Epithelial cell of proximal tubule (primary cell): ENCODE measurements around the gene SLC17A7. TPM values are rescaled to one million over a fixed set of nuclear protein-coding genes. Genes with fewer than 3 reads are reported as not detected.

Experiments used
- DNase-seq: peaks from one replicate; pipeline ENCODE4 v3.0.0-alpha.2; 2011; ENCODE audit warnings: low read depth
- H3K4me3 ChIP-seq: 2 replicates; pipeline ENCODE4 v1.5.1; 2011; ENCODE audit warnings: low read depth, mild to moderate bottlenecking, low read length
- total RNA-seq: library from RNA; depleted of rRNA; stranded (reverse); fragments of >200 nt; gene quantifications from 2 replicates; pipeline ENCODE4 v1.2.3, GENCODE V29; 2015
- TF ChIP-seq, protein P1 (sequence below): conservative IDR thresholded peaks from 2 replicates; pipeline ENCODE4 v1.5.1; 2012; ENCODE audit warnings: low read depth, mild to moderate bottlenecking, low read length

SLC17A7 gene
- total RNA-seq, 1 donor from 2014 or later: not detected

DNA sequence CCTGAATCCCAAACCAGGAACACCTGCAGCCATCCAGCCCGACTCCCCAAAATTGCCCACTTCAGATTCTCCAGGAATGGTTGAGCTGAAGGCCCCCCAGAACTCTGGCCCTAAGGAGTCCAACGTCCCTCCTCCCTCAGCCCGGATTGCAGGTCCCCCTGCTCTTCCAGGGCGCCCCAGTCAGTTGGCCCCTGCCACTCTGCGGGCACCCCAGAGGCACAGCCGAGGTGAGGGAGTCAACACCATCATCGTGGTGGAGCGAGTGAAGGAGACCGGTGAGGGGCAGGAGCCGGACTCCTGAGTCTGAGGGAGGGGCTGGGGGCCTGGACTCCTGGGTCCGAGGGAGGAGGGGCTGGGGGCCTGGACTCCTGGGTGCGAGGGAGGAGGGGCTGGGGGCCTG lies 14.0 kb downstream of the SLC17A7 start:
- no peak for DNase-seq
- H3K4me3 ChIP-seq: no peak overlapping the region
- TF ChIP-seq, protein P1, sequence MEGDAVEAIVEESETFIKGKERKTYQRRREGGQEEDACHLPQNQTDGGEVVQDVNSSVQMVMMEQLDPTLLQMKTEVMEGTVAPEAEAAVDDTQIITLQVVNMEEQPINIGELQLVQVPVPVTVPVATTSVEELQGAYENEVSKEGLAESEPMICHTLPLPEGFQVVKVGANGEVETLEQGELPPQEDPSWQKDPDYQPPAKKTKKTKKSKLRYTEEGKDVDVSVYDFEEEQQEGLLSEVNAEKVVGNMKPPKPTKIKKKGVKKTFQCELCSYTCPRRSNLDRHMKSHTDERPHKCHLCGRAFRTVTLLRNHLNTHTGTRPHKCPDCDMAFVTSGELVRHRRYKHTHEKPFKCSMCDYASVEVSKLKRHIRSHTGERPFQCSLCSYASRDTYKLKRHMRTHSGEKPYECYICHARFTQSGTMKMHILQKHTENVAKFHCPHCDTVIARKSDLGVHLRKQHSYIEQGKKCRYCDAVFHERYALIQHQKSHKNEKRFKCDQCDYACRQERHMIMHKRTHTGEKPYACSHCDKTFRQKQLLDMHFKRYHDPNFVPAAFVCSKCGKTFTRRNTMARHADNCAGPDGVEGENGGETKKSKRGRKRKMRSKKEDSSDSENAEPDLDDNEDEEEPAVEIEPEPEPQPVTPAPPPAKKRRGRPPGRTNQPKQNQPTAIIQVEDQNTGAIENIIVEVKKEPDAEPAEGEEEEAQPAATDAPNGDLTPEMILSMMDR: no peak

DNA sequence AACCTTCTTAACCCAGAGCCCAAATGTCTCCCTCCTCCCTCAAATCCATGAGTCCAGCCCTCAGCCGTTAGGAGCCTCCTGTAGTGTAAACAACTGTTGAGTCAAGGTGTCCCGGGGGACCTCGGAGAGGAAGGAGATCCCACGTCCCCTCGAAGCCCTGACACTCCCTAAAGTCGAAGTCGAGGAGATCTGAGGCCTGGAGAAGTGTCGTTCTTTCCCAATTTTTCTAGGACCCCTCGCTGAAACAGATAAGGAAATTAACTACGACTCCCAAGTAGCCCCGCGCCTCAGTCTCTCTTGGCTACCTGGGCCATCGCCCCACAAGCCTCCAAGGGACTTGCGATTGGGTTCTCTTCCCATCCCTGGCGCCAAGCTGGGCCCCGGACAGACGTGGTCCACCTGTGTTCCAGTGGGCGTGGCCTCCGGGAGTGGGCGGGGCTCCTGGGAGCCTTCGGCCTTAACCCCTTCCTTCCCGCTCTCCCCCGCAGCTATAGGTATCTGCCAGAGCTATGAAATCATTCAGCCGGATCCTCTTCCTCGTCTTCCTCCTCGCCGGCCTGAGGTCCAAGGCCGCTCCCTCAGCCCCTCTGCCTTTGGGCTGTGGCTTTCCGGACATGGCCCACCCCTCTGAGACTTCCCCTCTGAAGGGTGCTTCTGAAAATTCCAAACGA lies 15.3 kb downstream of the SLC17A7 start:
- TF ChIP-seq, protein P1: no peak
- no peak overlapping the region for H3K4me3 ChIP-seq
- no peak for DNase-seq

DNA sequence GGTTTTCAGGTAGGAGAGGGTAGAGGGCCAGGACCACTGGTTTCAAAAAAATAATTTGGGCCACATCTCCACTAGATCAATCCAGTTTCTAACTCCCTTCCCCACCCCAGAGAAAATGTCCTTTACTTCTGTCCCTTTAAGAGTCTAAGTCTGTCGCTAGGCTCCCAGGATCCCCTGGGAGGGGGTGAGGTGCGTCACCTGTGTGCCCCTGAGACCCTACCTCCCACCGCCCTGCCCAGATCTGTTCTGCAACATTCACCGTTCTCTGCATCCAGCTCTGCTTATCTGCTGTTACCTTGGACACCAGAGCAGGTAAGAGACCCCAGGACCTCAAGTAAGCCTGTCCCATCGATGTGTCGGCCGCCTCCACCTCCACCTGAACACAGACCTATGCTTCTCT lies 16.1 kb downstream of the SLC17A7 start, which contains the start of gene GFY:
Gene GFY (plus strand): TSS at position 211 of the 400 bp plus-strand sequence. CDS start 1,043 bp downstream, outside the sequence.
- TF ChIP-seq, protein P1: no peak
- no peak within 1 kb of the TSS for H3K4me3 ChIP-seq
- no peak for DNase-seq

DNA sequence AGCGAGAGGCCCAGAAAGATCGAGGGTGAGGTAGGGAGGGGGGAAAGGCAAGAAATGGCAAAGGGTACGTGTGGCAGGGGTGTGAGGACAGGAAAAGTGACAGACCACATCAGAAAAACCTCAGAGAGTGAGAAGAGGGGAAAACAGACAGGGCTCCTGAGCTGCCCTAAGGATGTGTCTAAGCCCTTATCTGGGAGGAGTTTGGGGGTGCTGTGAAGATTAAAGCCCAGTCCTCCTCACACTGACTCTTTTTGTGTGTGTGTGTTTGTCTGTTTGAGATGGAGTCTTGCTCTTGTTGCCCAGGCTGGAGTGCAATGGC lies 17.4 kb downstream of the SLC17A7 start:
- no peak for DNase-seq
- TF ChIP-seq, protein P1: no peak
- H3K4me3 ChIP-seq: no peak overlapping the region

DNA sequence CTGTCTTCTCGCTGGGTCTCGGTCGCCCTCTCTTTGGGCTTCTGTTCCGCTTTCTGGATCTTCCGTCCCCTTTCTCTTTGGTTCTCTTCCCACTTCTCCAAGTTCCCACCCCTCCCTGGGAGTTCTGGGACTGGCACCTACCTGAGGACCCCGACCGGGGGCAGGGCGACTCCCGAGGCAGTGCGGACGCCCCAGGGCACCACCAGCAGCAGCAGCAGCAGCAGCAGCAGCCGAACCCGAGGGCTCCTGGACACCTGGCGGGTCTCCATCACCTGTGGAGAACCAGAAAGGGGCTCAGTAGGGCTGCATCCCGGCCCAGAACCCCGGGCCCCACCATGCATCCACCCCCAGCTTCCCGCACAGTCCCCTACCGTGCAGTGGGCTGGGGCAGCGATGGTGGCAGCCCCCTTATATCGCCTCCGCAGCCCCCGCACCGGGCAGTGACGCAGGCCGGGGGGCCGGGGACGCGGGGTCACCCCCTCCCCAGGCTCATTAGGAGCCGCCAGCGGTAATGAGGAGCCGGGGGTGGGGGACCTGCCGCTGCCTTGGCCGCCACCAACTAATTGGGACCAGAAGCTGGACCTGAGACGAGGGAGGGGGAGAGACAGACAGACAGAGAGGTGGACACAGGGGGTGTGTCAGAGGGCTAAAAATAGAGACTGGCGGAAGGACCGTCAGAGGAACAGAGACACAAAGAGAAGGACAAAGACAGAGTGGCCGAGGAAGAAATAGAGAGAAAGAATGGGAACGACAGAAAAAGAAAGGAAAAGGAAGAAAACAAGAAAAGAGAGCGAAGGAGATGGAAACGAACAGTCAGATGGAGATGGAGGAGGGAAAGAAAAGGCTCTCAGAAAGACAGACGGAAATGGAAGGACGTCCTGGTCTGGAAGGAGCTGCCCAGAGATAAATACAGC lies 18.0 kb downstream of the SLC17A7 start, which contains the start of gene PTH2:
Gene PTH2 (minus strand): TSS at position 371 of the 914 bp plus-strand sequence. CDS start 102 bp downstream, at position 269.
- H3K4me3 ChIP-seq: no peak within 1 kb of the TSS
- TF ChIP-seq, protein P1: no peak
- DNase-seq: no peak

DNA sequence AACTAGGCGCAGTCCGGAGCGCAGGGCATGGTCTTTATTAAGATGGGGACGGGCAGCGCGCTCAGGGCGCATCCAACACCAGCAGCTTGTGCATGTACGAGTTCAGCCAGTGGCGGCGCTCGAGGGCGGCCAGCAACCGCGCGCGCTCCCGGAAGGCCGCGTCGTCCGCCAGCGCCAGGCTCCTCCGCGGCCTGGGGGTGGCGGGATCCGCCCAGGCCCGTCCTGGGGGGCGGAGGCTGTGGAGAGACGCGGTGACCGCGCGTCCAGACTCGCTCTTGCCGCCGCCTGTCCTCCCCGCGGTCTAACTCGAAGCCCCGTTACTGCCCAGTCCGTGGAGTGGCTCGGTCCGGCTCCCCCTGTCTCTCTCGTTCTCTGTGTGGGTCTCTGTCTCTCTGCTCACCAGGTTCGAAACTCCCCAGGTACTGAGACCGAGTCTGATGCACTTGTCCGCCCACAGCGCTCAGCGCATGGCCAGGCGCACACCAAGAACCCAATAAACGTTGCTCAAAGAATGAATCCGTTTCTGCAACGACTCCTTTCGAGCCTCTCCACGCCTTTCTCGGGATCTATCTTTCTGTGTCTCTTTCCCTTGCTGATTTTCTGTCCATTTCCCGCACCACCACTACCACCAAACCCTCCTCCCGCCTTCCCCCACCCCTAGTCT lies 18.8 kb downstream of the SLC17A7 start:
- H3K4me3 ChIP-seq: no peak overlapping the region
- TF ChIP-seq, protein P1: peak; percentile 28
- DNase-seq: no peak
